Measurements from ENCODE around the gene KIF2A. TPM values are rescaled to one million over a fixed set of nuclear protein-coding genes. Genes with fewer than 3 reads are reported as not detected.

The KIF2A gene
- total RNA-seq, 1 experiment from 2014 or later = 86.1 TPM

GRCh38 chr5:62283005-62283404, 23.0 kb upstream of the KIF2A start:
- H4K91ac ChIP-seq (ENCODE audit: insufficient read length, low read depth, low read length) = no peak overlapping the region
- no peak overlapping the region for H3K9ac ChIP-seq (ENCODE audit: extremely low read depth, insufficient read length, low read length)
- H3K4me1 ChIP-seq (ENCODE audit: insufficient read depth, low read length) = no peaks in the 10 kb centered on the region
- H3K27me3 ChIP-seq (ENCODE audit: insufficient read depth, low read length) = no peaks in the 10 kb centered on the region
- H4K20me1 ChIP-seq (ENCODE audit: control insufficient read depth, insufficient read depth, insufficient read length) = no peaks in the 10 kb centered on the region
- H2AK5ac ChIP-seq (ENCODE audit: insufficient read length, low read length) = no peak overlapping the region
- H3K79me2 ChIP-seq (ENCODE audit: insufficient read depth, low read length) = no peaks in the 10 kb centered on the region
- TF ChIP-seq CTCF (conservative IDR thresholded peaks at IDR 0.05) = no peak
- H3K23ac ChIP-seq (ENCODE audit: insufficient read length, low read depth, low read length) = no peak overlapping the region
- H3K4ac ChIP-seq (ENCODE audit: low read depth, low read length) = no peak overlapping the region
- no peak overlapping the region for H3K27ac ChIP-seq (ENCODE audit: insufficient read length, low read depth, low read length)
- no peak overlapping the region for H2BK15ac ChIP-seq (ENCODE audit: low read depth, low read length)
- DNase-seq = no peak
- H3K23me2 ChIP-seq (ENCODE audit: insufficient read length, low read depth, low read length, poor library complexity, severe bottlenecking) = no peaks in the 10 kb centered on the region
- H4K5ac ChIP-seq (ENCODE audit: insufficient read length, low read depth, low read length) = no peak overlapping the region
- Mint-ChIP-seq H3K27ac (no peak overlapping the region), H3K9me3 (peaks cover 4 to 8% of the 10 kb centered on the region in 2 experiments; a peak in 3 of 5 replicates), H3K4me1 (no peaks in the 10 kb centered on the region), H3K27me3 (ENCODE audit: low read depth) (peaks cover 1% of the 10 kb centered on the region), H3K36me3 (ENCODE audit: insufficient read depth in 1 of 3, low read depth in 3 of 3) (peaks cover 0 to 9% (median 0%) of the 10 kb centered on the region in 3 experiments; a peak in 3 of 7 replicates), H3K4me3 (no peak overlapping the region)
- H3K79me1 ChIP-seq (ENCODE audit: insufficient read depth, low read depth, low read length, poor library complexity, severe bottlenecking) = no peaks in the 10 kb centered on the region
- H2BK20ac ChIP-seq (ENCODE audit: low read depth, low read length, poor library complexity, severe bottlenecking) = no peak overlapping the region
- H3K14ac ChIP-seq (ENCODE audit: insufficient read depth, low read length) = no peak overlapping the region
- H2AFZ ChIP-seq (ENCODE audit: low read length) = no peak overlapping the region
- H3K4me2 ChIP-seq (ENCODE audit: insufficient read depth, insufficient read length, low read length) = no peak overlapping the region
- H3K9me3 ChIP-seq (ENCODE audit: control insufficient read depth, low read depth, low read length) = no peaks in the 10 kb centered on the region
- no peak overlapping the region for H2BK120ac ChIP-seq (ENCODE audit: low read depth, low read length, poor library complexity, severe bottlenecking)
- no peak overlapping the region for H3K18ac ChIP-seq (ENCODE audit: insufficient read length, low read depth, low read length)
- H3T11ph ChIP-seq (ENCODE audit: low read length) = no peak overlapping the region
- no peak overlapping the region for H4K8ac ChIP-seq (replicated peaks; ENCODE audit: insufficient read length, low read depth, low read length)
- no peak overlapping the region for H3K56ac ChIP-seq (ENCODE audit: insufficient read length, low read depth, low read length)
- H2BK5ac ChIP-seq (ENCODE audit: insufficient read length, low read length) = no peak overlapping the region
- no peak overlapping the region for H2BK12ac ChIP-seq (ENCODE audit: insufficient read length, low read depth, low read length)

All from H9 (cell line).